Tibial nerve (tissue), 3 donors: ENCODE data around the gene CADPS.

ENCODE experiments used
- POLR2A ChIP-seq, 2 donors: fragments of 450-650 bp; IDR thresholded peaks; one replicate each; pipeline ENCODE4 v1.6.1; 2017; ENCODE audit warnings: antibody characterized with exemption in 2 of 2, mild to moderate bottlenecking in 2 of 2, moderate library complexity in 2 of 2
- TF ChIP-seq, protein P1 (sequence below), 5 experiments: fragments of 200-600 bp in 3 of 5; fragments of 450-650 bp in 2 of 5; sonication (generic) in 3 of 5; IDR thresholded peaks; one replicate each; pipeline ENCODE4 v1.5.1; 2016 to 2019; ENCODE audit warnings: antibody characterized with exemption in 5 of 5, mild to moderate bottlenecking in 3 of 5, moderate library complexity in 2 of 5

GRCh38 chr3:62631488-62631887, 243.7 kb downstream of the CADPS start:
- TF ChIP-seq POLR2A (IDR thresholded peaks at IDR 0.05): no peak
- TF ChIP-seq, protein P1, sequence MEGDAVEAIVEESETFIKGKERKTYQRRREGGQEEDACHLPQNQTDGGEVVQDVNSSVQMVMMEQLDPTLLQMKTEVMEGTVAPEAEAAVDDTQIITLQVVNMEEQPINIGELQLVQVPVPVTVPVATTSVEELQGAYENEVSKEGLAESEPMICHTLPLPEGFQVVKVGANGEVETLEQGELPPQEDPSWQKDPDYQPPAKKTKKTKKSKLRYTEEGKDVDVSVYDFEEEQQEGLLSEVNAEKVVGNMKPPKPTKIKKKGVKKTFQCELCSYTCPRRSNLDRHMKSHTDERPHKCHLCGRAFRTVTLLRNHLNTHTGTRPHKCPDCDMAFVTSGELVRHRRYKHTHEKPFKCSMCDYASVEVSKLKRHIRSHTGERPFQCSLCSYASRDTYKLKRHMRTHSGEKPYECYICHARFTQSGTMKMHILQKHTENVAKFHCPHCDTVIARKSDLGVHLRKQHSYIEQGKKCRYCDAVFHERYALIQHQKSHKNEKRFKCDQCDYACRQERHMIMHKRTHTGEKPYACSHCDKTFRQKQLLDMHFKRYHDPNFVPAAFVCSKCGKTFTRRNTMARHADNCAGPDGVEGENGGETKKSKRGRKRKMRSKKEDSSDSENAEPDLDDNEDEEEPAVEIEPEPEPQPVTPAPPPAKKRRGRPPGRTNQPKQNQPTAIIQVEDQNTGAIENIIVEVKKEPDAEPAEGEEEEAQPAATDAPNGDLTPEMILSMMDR (IDR thresholded peaks at IDR 0.05): no peak
